ENCODE results near the gene VAMP5. TPM values are rescaled to one million over a fixed set of nuclear protein-coding genes. Genes with fewer than 3 reads are reported as not detected.

The VAMP5 gene
- total RNA-seq, 1 experiment from 2014 or later = 15.1 TPM

DNA sequence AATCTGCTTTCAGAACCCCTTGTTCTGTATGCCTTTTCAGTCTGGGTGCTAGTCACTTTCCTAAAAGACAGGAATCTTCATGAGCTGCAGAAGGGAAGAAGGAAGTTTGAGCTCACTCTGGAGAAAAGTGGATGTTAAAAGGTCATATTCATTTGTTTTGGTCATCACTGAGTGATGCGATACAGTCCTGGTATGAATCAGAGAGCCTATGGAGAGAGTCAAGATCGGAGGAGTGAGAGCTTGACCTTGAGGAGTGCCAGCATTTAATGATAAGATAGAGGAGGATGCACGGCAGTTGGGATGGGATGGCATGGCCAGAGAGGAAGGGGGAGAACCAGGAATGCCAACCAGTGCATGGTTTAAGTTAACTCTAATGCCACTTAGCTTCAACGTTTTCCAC is 51.4 kb downstream of the VAMP5 start:
- no peaks in the 10 kb centered on the region for H3K27me3 ChIP-seq (replicated peaks; ENCODE audit: control insufficient read depth, insufficient read depth, low read length)
- H3K4me1 ChIP-seq = no peaks in the 10 kb centered on the region
- no TSS peak for BruUV-seq (replicated peaks)
- intact Hi-C loops (cut with micrococcal nuclease; ENCODE audit: unreplicated experiment) = no loop called here
- Mint-ChIP-seq H3K27ac (ENCODE audit: unreplicated experiment) (no peak overlapping the region), H3K4me1 (ENCODE audit: low read depth, unreplicated experiment) (no peaks in the 10 kb centered on the region), H3K4me3 (ENCODE audit: unreplicated experiment) (no peak overlapping the region), H3K36me3 (ENCODE audit: insufficient read depth, unreplicated experiment) (peaks cover 96% of the 10 kb centered on the region), H3K9me3 (ENCODE audit: unreplicated experiment) (no peaks in the 10 kb centered on the region), H3K27me3 (ENCODE audit: insufficient read depth, unreplicated experiment) (no peaks in the 10 kb centered on the region)
- peaks cover 7% of the 10 kb centered on the region for H3K36me3 ChIP-seq (ENCODE audit: control insufficient read depth, insufficient read depth, low read length)
- H3K4me3 ChIP-seq (ENCODE audit: low read depth, low read length) = no peak overlapping the region
- no peak for TF ChIP-seq CTCF (IDR thresholded peaks at IDR 0.05; ENCODE audit: insufficient read depth in 1 of 2, low read depth in 1 of 2, low read length in 1 of 2, severe bottlenecking in 1 of 2, unreplicated experiment in 1 of 2)
- DNase-seq = no peak
- no peaks in the 10 kb centered on the region for H3K9me3 ChIP-seq
- CTCF ChIA-PET = interaction anchor here (0.6 kb wide), 1 partner anchor 27 kb away, joined by 5 read pairs; no protein-coding TSS in a partner anchor
- POLR2A ChIA-PET = no interaction called here

GRCh38 chr2:85642725-85643124 is 58.5 kb downstream of the VAMP5 start:
- POLR2A ChIA-PET = no interaction called here

More at GRCh38 chr2:85642725-85643124, 58.5 kb downstream of the VAMP5 start:
- Mint-ChIP-seq H3K27ac (ENCODE audit: unreplicated experiment) (no peak overlapping the region), H3K4me3 (ENCODE audit: unreplicated experiment) (no peak overlapping the region), H3K4me1 (ENCODE audit: low read depth, unreplicated experiment) (no peaks in the 10 kb centered on the region), H3K36me3 (ENCODE audit: insufficient read depth, unreplicated experiment) (peaks cover 100% of the 10 kb centered on the region), H3K9me3 (ENCODE audit: unreplicated experiment) (no peaks in the 10 kb centered on the region), H3K27me3 (ENCODE audit: insufficient read depth, unreplicated experiment) (no peaks in the 10 kb centered on the region)
- no peak for TF ChIP-seq CTCF (IDR thresholded peaks at IDR 0.05; ENCODE audit: insufficient read depth in 1 of 2, low read depth in 1 of 2, low read length in 1 of 2, severe bottlenecking in 1 of 2, unreplicated experiment in 1 of 2)
- Histone ChIP-seq H3K9me3 (no peaks in the 10 kb centered on the region), H3K36me3 (ENCODE audit: control insufficient read depth, insufficient read depth, low read length) (peaks cover 5% of the 10 kb centered on the region), H3K27me3 (replicated peaks; ENCODE audit: control insufficient read depth, insufficient read depth, low read length) (no peaks in the 10 kb centered on the region), H3K4me1 (no peaks in the 10 kb centered on the region), H3K4me3 (ENCODE audit: low read depth, low read length) (no peak overlapping the region)
- intact Hi-C loops (cut with micrococcal nuclease; ENCODE audit: unreplicated experiment) = no loop called here
- DNase-seq = no peak
- no TSS peak for BruUV-seq (replicated peaks)
- CTCF ChIA-PET = no interaction called here

Other genes with a start within 250 kb of the VAMP5 start
- 31.1 and 32.3 TPM in 2 replicates for gene RETSAT, start 229.9 kb upstream of the VAMP5 start, total RNA-seq (2022)
- 10.3 and 11.3 TPM in 2 replicates for gene ELMOD3, start 229.7 kb upstream of the VAMP5 start, total RNA-seq (2022)
- gene CAPG, start 174.1 kb upstream of the VAMP5 start, total RNA-seq (2022) = 6.2 and 10.0 TPM in 2 replicates
- gene SH2D6, start 165.7 kb upstream of the VAMP5 start, total RNA-seq (2022) = 0.51 and 0.88 TPM in 2 replicates
- gene MAT2A, start 45.3 kb upstream of the VAMP5 start, total RNA-seq (2022) = 217 and 250 TPM in 2 replicates
- 85.1 and 96.8 TPM in 2 replicates for gene GGCX, start 22.9 kb upstream of the VAMP5 start, total RNA-seq (2022)
- 82.9 and 85.5 TPM in 2 replicates for gene VAMP8, start 6.8 kb upstream of the VAMP5 start, total RNA-seq (2022)
- gene RNF181, start 11.3 kb downstream of the VAMP5 start, total RNA-seq (2022) = 113 and 123 TPM in 2 replicates
- 24.0 and 25.3 TPM in 2 replicates for gene TMEM150A, start 18.3 kb downstream of the VAMP5 start, total RNA-seq (2022)
- gene C2orf68, start 27.6 kb downstream of the VAMP5 start, total RNA-seq (2022) = 49.0 and 54.5 TPM in 2 replicates
- gene USP39, start 31.8 kb downstream of the VAMP5 start, total RNA-seq (2022) = 82.1 and 83.5 TPM in 2 replicates
- gene SFTPB, start 83.8 kb downstream of the VAMP5 start, total RNA-seq (2022) = not detected in 2 replicates
- not detected in 2 replicates for gene GNLY, start 109.9 kb downstream of the VAMP5 start, total RNA-seq (2022)
- not detected in 2 replicates for gene ATOH8, start 169.6 kb downstream of the VAMP5 start, total RNA-seq (2022)